K562 (cell line): Measurements from ENCODE around the gene GRXCR1. TPM values are rescaled to one million over a fixed set of nuclear protein-coding genes. Genes with fewer than 3 reads are reported as not detected.

Experiments
- ATAC-seq: fragments of 200-7000 bp; cut with Tn5 transposase; 3 replicates; pipeline ENCODE4 v1.9.1; 2020; ENCODE audit warnings: moderate library complexity
- BruUV-seq: library from RNA; stranded (reverse); fragments of 400-500 nt; replicated peaks from 2 replicates; lab custom pipeline; 2021; lab: Mats Ljungman, UMichigan
- CTCF ChIA-PET: fragments of 300-600 bp; formaldehyde crosslinking; extraction: SDS; loops from one replicate; lab custom pipeline; 2021; ENCODE audit warnings: low intra/inter-chr PET ratio; lab: Yijun Ruan, JAX
- POLR2A ChIA-PET: fragments of 300-600, 350-650 bp; sonication (Branson Sonifier 250); formaldehyde crosslinking; extraction: SDS; loops from one replicate; lab custom pipeline; 2021; ENCODE audit warnings: antibody characterized with exemption, inconsistent platforms; lab: Yijun Ruan, JAX
- DNase-seq, 4 experiments: peaks; one replicate each; pipeline versions ENCODE4 v3.0.0 to v3.0.0-alpha.2; 2011 to 2018; ENCODE audit warnings: low spot score in 3 of 4, mixed read lengths in 3 of 4; ENCODE audit errors: extremely low read depth in 1 of 4
- FAIRE-seq: peaks from 2 replicates; lab custom pipeline; 2011; peaks lifted over from hg19 to GRCh38; lab: Jason Lieb, UNC
- H2AFZ ChIP-seq: 2 replicates; pipeline ENCODE4 v1.6.0; 2011; ENCODE audit warnings: low read depth, low read length, control low read depth, inconsistent platforms
- H3K27ac ChIP-seq: fragments of 200-600 bp; 3 replicates; pipeline ENCODE4 v1.8.0; 2011; ENCODE audit warnings: low read depth, mild to moderate bottlenecking, control low read depth, inconsistent platforms, low read length, moderate library complexity, mixed read lengths; ENCODE audit errors: extremely low read depth
- H3K27me3 ChIP-seq, 2 experiments: fragments of 300-600 bp in 1 of 2; 2 replicates in 1 of 2; 3 replicates in 1 of 2; pipeline versions ENCODE4 v1.6.0 to v1.8.0; 2011; ENCODE audit warnings: inconsistent platforms in 2 of 2, low read length in 2 of 2, mild to moderate bottlenecking in 1 of 2, mixed read lengths in 1 of 2, moderate library complexity in 1 of 2; ENCODE audit not compliant: control insufficient read depth in 2 of 2, insufficient read depth in 2 of 2
- H3K36me3 ChIP-seq: fragments of 300-600 bp; 3 replicates; pipeline ENCODE4 v1.8.0; 2011; ENCODE audit warnings: mild to moderate bottlenecking, low read length, inconsistent platforms; ENCODE audit not compliant: control insufficient read depth, insufficient read depth
- H3K4me1 ChIP-seq, 2 experiments: fragments of 200-600 bp in 1 of 2; replicated peaks in 1 of 2; 2 replicates in 1 of 2; 3 replicates in 1 of 2; pipeline versions ENCODE4 v1.5.1 to v1.8.0; 2011; ENCODE audit warnings: inconsistent platforms in 2 of 2, low read length in 2 of 2, mild to moderate bottlenecking in 1 of 2, mixed read lengths in 1 of 2, moderate library complexity in 1 of 2; ENCODE audit not compliant: control insufficient read depth in 2 of 2, insufficient read depth in 2 of 2
- H3K4me2 ChIP-seq: 2 replicates; pipeline ENCODE4 v1.6.1; 2011; ENCODE audit warnings: low read length, control low read depth, inconsistent platforms, mixed read lengths; ENCODE audit not compliant: insufficient read depth
- H3K4me3 ChIP-seq: fragments of 200-600 bp; sonication (generic), shearing (Covaris generic); 2 replicates; pipeline ENCODE4 v1.5.1; 2016; ENCODE audit warnings: control low read depth, inconsistent platforms
- H3K79me2 ChIP-seq: fragments of 200-600 bp; 3 replicates; pipeline ENCODE4 v1.8.0; 2011; ENCODE audit warnings: low read length, inconsistent platforms; ENCODE audit not compliant: control insufficient read depth, insufficient read depth
- H3K9ac ChIP-seq, 2 experiments: 2 replicates each; pipeline versions ENCODE4 v1.6.0 to v1.6.1; 2011; ENCODE audit warnings: low read depth in 2 of 2, low read length in 2 of 2, control low read depth in 1 of 2, inconsistent platforms in 1 of 2, mild to moderate bottlenecking in 1 of 2, mixed read lengths in 1 of 2; ENCODE audit not compliant: insufficient read depth in 1 of 2
- H3K9me1 ChIP-seq: one replicate; pipeline ENCODE4 v1.6.0; 2011; ENCODE audit warnings: inconsistent platforms, mild to moderate bottlenecking, low read length, moderate library complexity; ENCODE audit not compliant: control insufficient read depth, insufficient read depth
- H3K9me3 ChIP-seq: replicated peaks from 2 replicates; pipeline ENCODE4 v1.5.1; 2011; ENCODE audit warnings: low read depth, low read length, inconsistent platforms; ENCODE audit not compliant: control insufficient read depth, insufficient read depth
- H4K20me1 ChIP-seq: replicated peaks from 2 replicates; pipeline ENCODE4 v1.6.1; 2011; ENCODE audit warnings: low read length, inconsistent platforms, mixed read lengths; ENCODE audit not compliant: control insufficient read depth, insufficient read depth
- EP400 ChIP-seq: fragments of 450-650 bp; IDR thresholded peaks from 2 replicates; pipeline ENCODE4 v1.6.1; 2017; ENCODE audit warnings: antibody characterized with exemption, mild to moderate bottlenecking, moderate library complexity
- GATAD2B ChIP-seq: fragments of 450-650 bp; IDR thresholded peaks from 2 replicates; pipeline ENCODE4 v1.6.1; 2017; ENCODE audit warnings: mild to moderate bottlenecking, borderline replicate concordance
- GTF3C2 ChIP-seq: IDR thresholded peaks from 3 replicates; pipeline ENCODE4 v1.6.1; 2011; ENCODE audit warnings: borderline replicate concordance, mild to moderate bottlenecking, moderate library complexity; ENCODE audit not compliant: insufficient read length; ENCODE audit errors: extremely low read depth
- LARP7 ChIP-seq: fragments of 450-650 bp; IDR thresholded peaks from 2 replicates; pipeline ENCODE4 v1.6.1; 2016
- MCM7 ChIP-seq, 2 experiments: fragments of 450-650 bp; IDR thresholded peaks; 2 replicates each; pipeline ENCODE4 v1.6.1; 2016 to 2018
- MITF ChIP-seq: IDR thresholded peaks from 2 replicates; pipeline ENCODE4 v1.6.1; 2014; ENCODE audit warnings: antibody characterized with exemption
- RBM14 ChIP-seq: fragments of 200-400 bp; formaldehyde crosslinking; IDR thresholded peaks from 2 replicates; pipeline ENCODE4 v1.6.1; 2018; ENCODE audit warnings: low read depth, mild to moderate bottlenecking, low read length, moderate library complexity, borderline replicate concordance; ENCODE audit not compliant: insufficient read depth
- RBM22 ChIP-seq: fragments of 200-400 bp; formaldehyde crosslinking; IDR thresholded peaks from 2 replicates; pipeline ENCODE4 v1.6.1; 2018; ENCODE audit warnings: low read length, low read depth; ENCODE audit not compliant: poor library complexity, severe bottlenecking
- RHOXF2B ChIP-seq: fragments of 250-450 bp; sonication (Bioruptor Pico); conservative IDR thresholded peaks from 2 replicates; pipeline ENCODE4 v1.5.1; 2021
- SIN3A ChIP-seq, 2 experiments: fragments of 150-350 bp in 1 of 2; IDR thresholded peaks; 2 replicates each; pipeline ENCODE4 v1.6.1; 2011 to 2016; ENCODE audit warnings: borderline replicate concordance in 2 of 2, low read depth in 2 of 2, low read length in 2 of 2, mild to moderate bottlenecking in 2 of 2, moderate library complexity in 2 of 2; ENCODE audit not compliant: control insufficient read depth in 1 of 2
- SRSF9 ChIP-seq: fragments of 200-400 bp; formaldehyde crosslinking; IDR thresholded peaks from 2 replicates; pipeline ENCODE4 v1.6.1; 2017; ENCODE audit warnings: low read depth, low read length, borderline replicate concordance
- VEZF1 ChIP-seq: fragments of 200-800 bp; sonication (Bioruptor generic); IDR thresholded peaks from 2 replicates; pipeline ENCODE4 v1.6.1; 2017; ENCODE audit warnings: missing genetic modification characterization, missing compliant biosample characterization
- ZNF384 ChIP-seq: IDR thresholded peaks from 2 replicates; pipeline ENCODE4 v1.6.1; 2012; ENCODE audit warnings: low read depth, low read length, improper control_type of control experiment
- ZNF717 ChIP-seq: fragments of 250-450 bp; sonication (Bioruptor Pico); IDR thresholded peaks from 2 replicates; pipeline ENCODE4 v1.5.0; 2021
- ZNF766 ChIP-seq: fragments of 200-800 bp; sonication (Bioruptor generic); conservative IDR thresholded peaks from 2 replicates; pipeline ENCODE4 v1.6.1; 2016; ENCODE audit warnings: missing genetic modification characterization, missing compliant biosample characterization
- WGBS: fragments of 100-300 bp; shearing (Covaris generic); methylation state at CpG from one replicate; pipeline ENCODE4 v1.1.6; 2016; ENCODE audit warnings: low coverage, mixed read lengths; ENCODE audit not compliant: insufficient coverage; ENCODE audit errors: missing lambda C conversion rate; 5-methylcytosine and 5-hydroxymethylcytosine counted together
- in situ Hi-C: fragments of 300-500 bp; cut with MboI; formaldehyde crosslinking; loops from 4 replicates; pipeline ENCODE4 v1.15.0; 2018; ENCODE audit warnings: inconsistent platforms, mixed read lengths
- intact Hi-C: fragments of 100-400 bp; cut with micrococcal nuclease; formaldehyde crosslinking; loops from 2 replicates; pipeline ENCODE4 v1.14.2; 2022
- polyA plus RNA-seq, 8 experiments: library from polyadenylated mRNA; depleted of rRNA in 4 of 8; stranded (reverse) in 5 of 8; unstranded in 3 of 8; fragments of >200 nt; fragmentation: Nextera tagmentation in 2 of 8; fragmentation: Illumina TruSeq in 1 of 8; extraction: Ambion mirVana in 2 of 8; extraction: Trizol in 1 of 8; gene quantifications; 2 replicates each; pipeline versions ENCODE4 v1.2.1 to v1.2.3, GENCODE V29; 2011 to 2014; ENCODE audit warnings: inconsistent platforms in 1 of 8, missing spikeins in 1 of 8
- total RNA-seq, 7 experiments: library from RNA; depleted of rRNA in 6 of 7; stranded (reverse); fragments of >200 nt in 6 of 7; fragmentation: Illumina TruSeq in 2 of 7; extraction: Trizol in 2 of 7; gene quantifications; 2 replicates each; pipeline versions ENCODE4 v1.2.1 to v1.2.3, GENCODE V29; 2011 to 2021; ENCODE audit warnings: low replicate concordance in 1 of 7

GRXCR1 gene
- total and polyA plus RNA-seq, 9 of the 15 experiments (the other 6 are each of a cell fraction or from before 2014, with no cell fraction given), result not detected

GRCh38 chr4:42878863-42879262, 13.7 kb upstream of the GRXCR1 start:
- H3K9me3 ChIP-seq, result no peaks in the 10 kb centered on the region
- no peak for ATAC-seq
- no TSS peak for BruUV-seq
- H3K27ac ChIP-seq, result no peak overlapping the region
- H3K4me3 ChIP-seq, result no peak overlapping the region
- no peak overlapping the region for H3K9ac ChIP-seq
- H4K20me1 ChIP-seq, result no peaks in the 10 kb centered on the region
- no peak overlapping the region for H3K4me2 ChIP-seq
- H3K9me1 ChIP-seq, result no peaks in the 10 kb centered on the region
- H3K36me3 ChIP-seq, result no peaks in the 10 kb centered on the region
- ChIA-PET POLR2A (no interaction called here), CTCF (no interaction called here)
- intact Hi-C loops, result no loop called here
- FAIRE-seq, result no peak
- in situ Hi-C loops, result loop anchor here (10.0 kb wide), 1 partner anchor 314 kb away; no protein-coding TSS in a partner anchor
- no peaks in the 10 kb centered on the region for H3K27me3 ChIP-seq
- DNase-seq, result no peak
- WGBS, result 0% methylated on average over 3 of the region's 3 CpGs
- H3K4me1 ChIP-seq, result no peaks in the 10 kb centered on the region
- H2AFZ ChIP-seq, result no peak overlapping the region
- no peaks in the 10 kb centered on the region for H3K79me2 ChIP-seq
- no peak for TF ChIP-seq LARP7
- no peak for TF ChIP-seq SRSF9
- no peak for TF ChIP-seq ZNF766 (CRISPR knock-in tag)
- TF ChIP-seq GTF3C2, result no peak
- no peak for TF ChIP-seq MCM7 (IDR thresholded peaks at IDR 0.05)
- no peak for TF ChIP-seq RBM14
- no peak for TF ChIP-seq ZNF717 (CRISPR knock-in tag)
- TF ChIP-seq RHOXF2B, result no peak
- no peak for TF ChIP-seq EP400
- TF ChIP-seq RBM22, result no peak
- TF ChIP-seq SIN3A (IDR thresholded peaks at IDR 0.05; ENCODE audit: borderline replicate concordance in 2 of 2, control insufficient read depth in 1 of 2, low read depth in 2 of 2, low read length in 2 of 2), result no peak
- TF ChIP-seq MITF, result no peak
- no peak for TF ChIP-seq GATAD2B
- no peak for TF ChIP-seq VEZF1 (CRISPR knock-in tag)
- no peak for TF ChIP-seq ZNF384
